Activated CD8-positive, alpha-beta memory T cell treated with anti-CD3 and anti-CD28 coated beads, Interleukin-2, amount 50 U/mL, for 24 hours (primary cell): ENCODE data around the gene NAT8L.

Experiments used
- DNase-seq: peaks from one replicate; pipeline ENCODE4 v3.0.0-alpha.2; 2020; ENCODE audit errors: extremely low read depth

Gene NAT8L

GRCh38 chr4:2094545-2094944 is 35.4 kb downstream of the NAT8L start:
- DNase-seq: no peak

- DNase-seq: no peak
These were observed 36.3 kb downstream of the NAT8L start for GRCh38 chr4:2095236-2096072.

- DNase-seq: no peak
These were observed 37.0 kb downstream of the NAT8L start for GRCh38 chr4:2096073-2096609.

- no peak for DNase-seq
These were observed 42.4 kb downstream of the NAT8L start for GRCh38 chr4:2101346-2102044.

- no peak for DNase-seq
These were observed 43.1 kb downstream of the NAT8L start for GRCh38 chr4:2102045-2102883.

- no peak for DNase-seq
These were observed 44.2 kb downstream of the NAT8L start for GRCh38 chr4:2103127-2103842.

GRCh38 chr4:2103843-2104547 is 44.9 kb downstream of the NAT8L start:
- no peak for DNase-seq

GRCh38 chr4:2104556-2105345 is 45.6 kb downstream of the NAT8L start:
- no peak for DNase-seq

GRCh38 chr4:2105559-2105958 is 46.4 kb downstream of the NAT8L start:
- DNase-seq: no peak

GRCh38 chr4:2116687-2117400 is 57.7 kb downstream of the NAT8L start:
- no peak for DNase-seq
